Measurements from ENCODE around the gene OSBPL6.
A peak's percentile ranks its signal among the peaks of the same experiment; 100 is the strongest.
"Not testable (repeated sequence)": the region's sequence is repeated elsewhere in the genome, so short reads cannot be mapped to it uniquely, and the experiment has no call there.

The OSBPL6 gene

DNA sequence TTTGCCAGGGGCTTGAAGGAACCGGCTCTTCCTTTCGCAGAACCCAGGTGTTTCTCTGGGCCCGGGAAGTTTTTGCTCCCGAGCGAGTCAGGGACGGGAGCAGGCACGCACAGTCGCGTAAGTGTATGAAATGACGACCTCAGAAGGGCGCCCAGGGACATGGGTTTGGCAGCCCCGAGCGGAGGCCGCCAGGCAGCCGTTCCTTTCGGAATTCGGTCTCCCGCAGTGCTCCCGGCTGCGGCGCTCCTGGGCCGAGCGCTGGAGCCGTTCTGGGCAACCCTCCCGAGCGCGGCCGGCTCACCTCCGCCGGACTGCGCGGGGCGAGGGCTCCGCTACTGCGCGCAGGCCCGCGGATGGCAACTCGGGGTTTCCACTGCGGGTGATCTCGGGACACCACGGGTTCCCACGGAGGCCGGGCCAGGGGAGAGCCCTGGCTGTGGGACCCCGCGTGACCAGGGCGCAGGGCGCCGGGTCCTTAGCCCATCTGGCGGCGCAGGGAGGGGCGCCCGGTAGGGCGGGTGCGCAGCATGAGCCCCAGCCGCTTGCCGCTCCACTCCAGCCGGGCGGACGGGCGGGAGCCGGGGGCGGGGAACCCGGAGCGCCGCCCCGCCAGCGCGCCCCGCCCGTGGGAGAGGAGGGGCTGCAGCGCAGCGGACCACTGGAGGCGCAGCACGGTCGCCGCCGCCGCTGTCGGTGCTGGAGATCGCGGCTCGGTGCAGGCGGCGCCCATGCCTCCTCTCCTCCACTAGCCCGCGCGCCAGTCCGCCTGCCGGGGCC, at the start of gene OSBPL6:
TSS of gene OSBPL6 (plus strand) at position 690 of the 777 bp plus-strand sequence. CDS start 111,673 bp downstream, outside the sequence.
- peak; percentile 95 for DNase-seq

- DNase-seq, result peak; percentile 58
These were observed 42.3 kb upstream of the OSBPL6 start for GRCh38 chr2:178152033-178152432.

DNA sequence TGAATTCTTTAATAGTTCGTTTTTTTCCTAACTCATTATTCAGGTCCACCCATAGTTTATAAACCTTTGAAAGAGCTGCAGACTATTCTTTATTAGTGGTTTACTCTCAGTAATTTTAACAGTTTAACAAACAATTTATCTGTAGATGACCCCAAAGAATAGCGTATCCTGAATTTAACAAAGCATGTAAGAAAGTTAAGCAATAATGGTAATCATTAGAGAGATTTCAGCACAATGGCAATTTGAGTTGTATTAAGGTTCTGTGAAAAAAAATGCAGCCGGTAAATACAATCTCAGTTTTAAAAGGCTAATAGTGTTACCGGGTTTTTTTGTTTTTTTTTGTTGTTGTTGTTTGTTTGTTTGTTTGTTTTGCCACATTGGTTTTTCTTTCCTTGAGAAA, 41.8 kb upstream of the OSBPL6 start:
- DNase-seq, result no peak

DNA sequence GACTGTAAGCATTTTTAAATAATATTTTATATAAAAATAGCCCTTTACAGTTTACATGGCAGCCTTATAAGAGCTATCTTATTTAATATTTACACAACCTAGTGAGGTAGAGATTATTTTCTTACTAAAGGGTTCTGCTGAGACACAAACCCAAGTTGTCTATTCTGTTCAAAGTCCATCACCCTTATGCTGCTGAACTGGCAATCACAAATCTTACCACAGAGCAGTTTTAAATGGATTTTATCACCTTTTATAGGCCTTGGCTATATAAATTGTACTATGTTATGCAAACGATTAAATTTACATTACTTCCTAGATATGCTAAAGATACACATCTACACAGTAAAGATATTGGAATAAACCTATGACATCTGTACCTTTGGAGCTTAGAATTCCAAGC, 41.3 kb upstream of the OSBPL6 start:
- DNase-seq, result no peak

GRCh38 chr2:178153878-178154277, 40.4 kb upstream of the OSBPL6 start:
- not testable (repeated sequence) for DNase-seq

- DNase-seq, result no peak
These were observed 38.8 kb upstream of the OSBPL6 start for GRCh38 chr2:178155524-178155923.

DNA sequence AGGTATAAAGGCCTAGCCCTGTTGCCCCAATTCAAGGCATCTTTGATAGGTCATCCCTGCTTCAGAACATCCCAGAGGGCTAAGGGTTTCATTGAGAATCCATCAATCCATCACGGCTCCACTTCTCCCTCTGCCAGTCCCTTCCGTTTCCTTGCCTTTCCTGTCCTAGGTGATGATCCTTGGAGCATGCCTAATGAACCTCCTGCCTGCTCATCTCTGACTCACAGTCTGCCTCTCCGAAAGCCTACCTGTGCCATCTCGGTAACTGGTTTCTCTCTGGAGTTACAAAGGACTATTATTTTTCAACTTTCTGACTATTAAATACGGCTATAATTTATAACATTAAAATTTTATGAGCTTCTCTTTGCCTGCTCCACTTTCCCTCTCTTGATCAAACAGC, 36.7 kb upstream of the OSBPL6 start:
- DNase-seq, result no peak

- DNase-seq, result no peak
These were observed 34.3 kb upstream of the OSBPL6 start for GRCh38 chr2:178159966-178160365.

DNA sequence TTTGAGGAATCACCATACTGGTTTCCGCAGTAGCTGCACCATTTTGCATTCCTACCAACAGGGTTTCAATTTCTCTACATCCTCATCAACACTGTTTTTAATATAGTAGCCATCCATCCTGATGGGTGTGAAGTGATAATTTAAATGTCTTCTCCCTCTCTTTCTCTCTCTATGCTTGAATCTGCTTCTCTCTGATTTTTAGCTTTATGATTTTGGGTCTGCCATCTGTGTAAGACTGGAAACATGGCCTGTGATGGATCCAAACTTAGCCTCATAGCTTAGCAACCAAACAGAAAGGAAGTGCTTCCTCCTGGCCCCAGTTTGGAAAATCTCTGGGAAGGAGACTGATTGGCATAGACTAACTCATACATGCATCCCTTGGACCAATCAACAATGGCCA, 33.7 kb upstream of the OSBPL6 start:
- no peak for DNase-seq

GRCh38 chr2:178163395-178163794, 30.9 kb upstream of the OSBPL6 start:
- DNase-seq, result no peak

DNA sequence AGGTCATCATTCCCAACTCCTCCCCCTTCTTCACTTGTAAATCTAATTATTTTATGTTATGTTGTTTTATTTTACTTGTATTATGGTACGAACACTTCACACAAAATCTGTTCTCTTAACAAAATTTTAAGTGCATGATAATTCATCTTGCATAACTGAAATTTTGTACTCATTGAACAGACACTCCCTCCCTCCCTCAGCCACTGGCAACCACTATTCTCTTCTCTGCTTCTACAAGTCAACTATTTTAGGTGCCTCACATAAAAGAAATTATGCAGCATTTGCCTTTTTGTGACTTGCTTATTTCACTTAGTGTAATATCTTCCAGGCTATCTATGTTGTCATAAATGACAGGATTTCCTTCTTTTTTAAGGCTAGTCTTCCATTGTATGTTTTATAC, 30.4 kb upstream of the OSBPL6 start:
- no peak for DNase-seq

DNA sequence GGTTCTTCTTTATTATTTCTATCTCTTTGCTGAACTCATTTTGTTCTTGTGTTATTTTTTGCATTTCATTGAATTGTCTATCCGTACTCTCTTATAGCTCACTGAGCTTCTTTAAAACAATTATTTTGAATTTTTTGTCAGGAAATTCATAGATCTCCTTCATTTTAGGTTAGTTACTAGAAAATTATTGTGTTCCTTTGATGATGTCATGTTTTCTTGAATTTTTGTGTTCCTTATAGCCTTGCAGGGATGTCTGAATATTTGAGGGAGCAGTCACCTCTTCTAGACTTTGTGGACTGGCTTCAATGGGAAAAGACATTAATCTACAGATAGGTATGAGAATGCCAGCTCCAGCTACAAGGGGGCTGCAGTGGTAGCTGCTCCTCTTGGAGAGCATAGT, 20.7 kb upstream of the OSBPL6 start:
- no peak for DNase-seq

- peak; percentile 45 for DNase-seq
These were observed 17.1 kb upstream of the OSBPL6 start for GRCh38 chr2:178177066-178177679.

GRCh38 chr2:178180648-178181047, 13.7 kb upstream of the OSBPL6 start:
- not testable (repeated sequence) for DNase-seq

DNA sequence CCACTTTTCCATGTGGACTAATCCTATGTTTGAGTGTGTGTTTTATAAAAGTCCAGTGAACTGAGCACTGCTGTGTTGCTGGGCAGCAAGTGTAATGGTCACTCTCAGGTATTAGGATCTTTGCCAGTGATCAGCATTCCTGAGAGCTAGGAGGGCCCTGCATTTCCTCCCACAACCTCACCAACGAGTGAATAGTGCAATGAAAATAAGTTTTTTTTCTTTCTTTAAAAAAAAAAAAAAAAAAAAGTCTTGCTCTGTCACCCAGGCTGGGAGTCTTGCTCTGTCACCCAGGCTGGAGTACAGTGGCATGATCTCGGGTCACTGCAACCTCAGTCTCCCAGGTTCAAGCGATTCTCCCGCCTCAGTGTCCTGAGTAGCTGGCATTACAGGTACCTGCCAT, 6.5 kb upstream of the OSBPL6 start:
- DNase-seq, result no peak

DNA sequence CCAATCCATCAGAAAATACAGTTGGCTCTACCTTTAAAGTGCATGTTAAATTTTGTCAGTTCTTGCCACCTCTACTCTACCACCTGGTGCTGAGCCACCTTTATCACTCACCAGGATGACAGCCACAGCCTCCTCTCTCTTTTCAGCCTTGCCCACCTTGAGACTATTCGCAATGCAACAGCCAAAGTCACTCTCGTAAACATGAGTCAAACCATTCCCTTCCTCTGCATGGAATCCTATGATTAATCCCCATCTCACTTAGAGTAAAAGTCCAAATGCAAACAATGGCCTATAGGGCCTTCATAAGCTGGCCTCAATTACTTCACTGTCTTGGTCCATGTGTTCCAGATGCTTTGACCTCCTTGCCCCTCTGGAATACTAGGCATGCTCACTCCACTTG, 5.8 kb upstream of the OSBPL6 start:
- no peak for DNase-seq

DNA sequence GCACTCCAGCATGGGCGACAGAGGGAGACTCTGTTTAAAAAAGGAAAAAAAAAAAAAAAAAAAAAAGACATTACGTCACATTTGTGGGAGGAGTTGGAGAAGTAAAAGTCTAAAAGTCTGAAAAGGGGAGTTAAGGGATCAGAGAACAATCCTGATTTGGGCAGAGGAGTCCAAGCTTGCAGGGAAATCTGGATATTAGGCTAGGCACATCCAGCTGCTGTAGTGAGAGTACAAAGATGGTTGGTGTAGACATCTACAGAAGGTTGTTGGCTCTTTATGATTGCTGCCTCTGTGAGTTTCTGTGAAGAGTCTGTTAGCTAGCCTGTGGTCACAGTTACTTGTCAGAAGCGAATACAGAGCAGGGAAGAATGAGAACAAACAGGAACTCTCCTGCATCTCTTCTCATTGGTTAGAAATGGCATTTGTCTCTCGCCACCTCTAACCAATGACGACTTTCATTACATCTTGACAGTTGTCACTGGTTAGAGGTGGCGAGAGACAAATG, 3.3 kb upstream of the OSBPL6 start:
- peak; percentile 45 for DNase-seq

- peak; percentile 45 for DNase-seq
These were observed 2.8 kb upstream of the OSBPL6 start for GRCh38 chr2:178191511-178191910.

DNA sequence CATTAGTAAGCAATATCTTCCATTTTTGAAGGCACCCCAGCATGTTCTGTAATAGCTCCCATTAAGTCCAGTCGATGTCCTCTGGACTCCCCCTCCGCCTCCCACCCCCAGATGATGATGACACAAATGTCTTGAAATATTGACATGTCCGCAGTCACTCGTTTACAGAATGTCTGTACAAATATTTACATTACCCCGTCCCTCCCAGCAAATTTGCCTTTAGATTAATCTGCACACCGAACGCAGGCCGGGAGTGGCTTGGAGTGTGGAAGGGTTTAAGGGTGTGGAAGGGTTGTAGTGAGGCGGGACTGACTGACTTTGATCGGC, 853 bp upstream of the OSBPL6 start:
- DNase-seq, result peak; percentile 90

DNA sequence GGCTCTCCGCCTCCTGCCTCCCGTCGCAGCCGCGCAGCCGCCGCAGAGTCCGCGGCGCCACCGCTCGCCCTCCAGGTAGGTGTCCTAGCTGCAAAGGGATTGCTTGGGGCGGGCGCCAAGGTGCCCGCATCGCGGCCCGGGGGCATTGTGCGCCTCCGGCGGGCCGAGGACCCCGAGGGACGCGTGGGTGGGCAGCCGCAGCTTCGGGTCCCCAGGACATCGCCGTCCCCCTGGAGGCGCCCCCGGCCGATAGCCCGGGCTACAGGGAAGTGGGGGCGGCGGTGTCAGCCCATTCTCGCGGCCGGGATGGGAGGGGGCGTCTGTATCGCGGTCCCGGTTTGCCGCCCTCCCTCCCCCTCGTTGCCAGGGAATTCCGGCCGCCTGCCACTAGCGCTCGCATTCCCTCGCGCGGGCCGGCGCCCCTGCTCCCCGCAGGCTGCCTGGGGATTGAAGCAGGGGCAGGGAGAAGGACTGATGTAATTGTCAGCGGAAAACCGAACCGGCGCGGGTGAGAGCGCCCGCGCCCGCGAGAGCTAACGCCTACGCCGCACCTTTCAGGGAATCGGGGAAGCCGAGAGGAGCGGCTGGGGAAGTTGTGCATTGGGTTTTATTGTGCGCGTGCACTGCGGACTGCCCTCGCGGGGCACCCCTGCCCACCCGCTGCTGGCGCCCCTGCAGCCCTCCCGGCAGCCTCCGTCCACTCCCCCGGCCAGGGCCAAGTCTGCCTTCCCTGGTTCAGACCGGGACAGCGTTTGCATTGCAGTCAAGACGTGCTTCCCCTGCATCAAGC, 483 bp downstream of the OSBPL6 start:
- peak; percentile 88 for DNase-seq

- DNase-seq, result no peak
These were observed 1.3 kb downstream of the OSBPL6 start for GRCh38 chr2:178195390-178196166.

DNA sequence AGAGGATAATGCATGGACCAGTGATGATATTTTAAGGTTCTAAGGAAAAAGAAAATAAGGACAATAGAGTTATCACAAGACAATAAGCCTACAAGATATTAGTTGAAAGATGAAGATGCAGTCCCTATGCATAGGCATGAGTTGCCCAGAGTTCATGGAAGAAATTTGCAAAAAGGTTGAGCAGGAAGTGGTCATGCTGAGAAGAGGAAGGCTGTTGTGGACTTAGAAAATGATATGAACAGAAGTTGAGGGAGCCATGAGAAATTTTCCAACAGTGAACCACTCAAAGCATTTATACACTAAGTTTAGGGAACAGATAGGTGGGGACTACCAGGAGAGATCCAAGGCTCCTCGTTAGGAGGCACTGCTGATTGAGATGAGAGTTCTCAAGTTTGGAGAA, 3.5 kb downstream of the OSBPL6 start:
- no peak for DNase-seq

- not testable (repeated sequence) for DNase-seq
These were observed 4.1 kb downstream of the OSBPL6 start for GRCh38 chr2:178198441-178198840.
